DMS 273 treated with DMSO at 0.1 percent for 48 hours (cell line): Measurements from ENCODE around the gene GYG2.
"Not testable (repeated sequence)": the region's sequence is repeated elsewhere in the genome, so short reads cannot be mapped to it uniquely, and the experiment has no call there.

Experiments
- DNase-seq: peaks from one replicate; lab custom pipeline; 2025; lab: John Stamatoyannopoulos, UW

The GYG2 gene

GRCh38 chrX:2871831-2872230, 43.1 kb downstream of the GYG2 start:
- DNase-seq = no peak

- DNase-seq = no peak
Measured at GRCh38 chrX:2872671-2873277, 44.0 kb downstream of the GYG2 start.

- DNase-seq = no peak
Measured at GRCh38 chrX:2874222-2875135, 45.7 kb downstream of the GYG2 start.

GRCh38 chrX:2875136-2875481, 46.4 kb downstream of the GYG2 start:
- no peak for DNase-seq

- DNase-seq = no peak
Measured at GRCh38 chrX:2875798-2876399, 47.2 kb downstream of the GYG2 start.

GRCh38 chrX:2878563-2878962, 49.8 kb downstream of the GYG2 start:
- no peak for DNase-seq

- no peak for DNase-seq
Measured at GRCh38 chrX:2879670-2880069, 50.9 kb downstream of the GYG2 start.

- no peak for DNase-seq
Measured at GRCh38 chrX:2883770-2884169, 55.0 kb downstream of the GYG2 start.

- no peak for DNase-seq
Measured at GRCh38 chrX:2888309-2888708, 59.6 kb downstream of the GYG2 start.

GRCh38 chrX:2889045-2889605, 60.4 kb downstream of the GYG2 start:
- DNase-seq = no peak

GRCh38 chrX:2889706-2890490, 61.2 kb downstream of the GYG2 start:
- not testable (repeated sequence) for DNase-seq

- not testable (repeated sequence) for DNase-seq
Measured at GRCh38 chrX:2890536-2891460, 62.1 kb downstream of the GYG2 start.

GRCh38 chrX:2892816-2893215, 64.1 kb downstream of the GYG2 start:
- no peak for DNase-seq

- DNase-seq = peak; percentile 13
Measured at GRCh38 chrX:2894885-2895292, 66.2 kb downstream of the GYG2 start.

- DNase-seq = no peak
Measured at GRCh38 chrX:2897311-2897689, 68.6 kb downstream of the GYG2 start.

GRCh38 chrX:2897690-2898623, 69.2 kb downstream of the GYG2 start:
- not testable (repeated sequence) for DNase-seq

- no peak for DNase-seq
Measured at GRCh38 chrX:2898846-2899512, 70.2 kb downstream of the GYG2 start.

GRCh38 chrX:2901367-2902036, 72.8 kb downstream of the GYG2 start:
- DNase-seq = no peak

- DNase-seq = no peak
Measured at GRCh38 chrX:2902841-2903240, 74.1 kb downstream of the GYG2 start.
